Mesendoderm (in vitro differentiated cells): ENCODE measurements around the gene LARP4B.

Source experiments
- DNase-seq: peaks from one replicate; pipeline ENCODE4 v3.0.0; 2013
- H2AK5ac ChIP-seq: 2 replicates; pipeline ENCODE4 v1.6.1; 2013; ENCODE audit warnings: low read length, inconsistent platforms
- H2BK120ac ChIP-seq: 2 replicates; pipeline ENCODE4 v1.6.1; 2013; ENCODE audit warnings: low read depth, mild to moderate bottlenecking, low read length, moderate library complexity, mixed read lengths
- H2BK15ac ChIP-seq: replicated peaks from 2 replicates; pipeline ENCODE4 v1.6.1; 2013; ENCODE audit warnings: low read depth, mild to moderate bottlenecking, moderate library complexity
- H2BK5ac ChIP-seq: 2 replicates; pipeline ENCODE4 v1.6.1; 2013; ENCODE audit warnings: low read length, inconsistent platforms
- H3K18ac ChIP-seq: 2 replicates; pipeline ENCODE4 v1.6.1; 2013; ENCODE audit warnings: mild to moderate bottlenecking, low read length, mixed read lengths
- H3K23ac ChIP-seq: one replicate; pipeline ENCODE4 v1.6.1; 2013; ENCODE audit warnings: low read length
- H3K27ac ChIP-seq: 2 replicates; pipeline ENCODE4 v1.5.1; 2013; ENCODE audit warnings: low read depth, mild to moderate bottlenecking, inconsistent platforms, low read length, moderate library complexity
- H3K27me3 ChIP-seq: 2 replicates; pipeline ENCODE4 v1.6.1; 2013; ENCODE audit warnings: low read length, control low read depth, mild to moderate bottlenecking, inconsistent platforms; ENCODE audit not compliant: insufficient read depth, poor library complexity
- H3K36me3 ChIP-seq: 2 replicates; pipeline ENCODE4 v1.6.1; 2013; ENCODE audit warnings: low read length, inconsistent platforms; ENCODE audit not compliant: control insufficient read depth, insufficient read depth
- H3K4ac ChIP-seq: one replicate; pipeline ENCODE4 v1.6.1; 2013; ENCODE audit warnings: low read depth, mild to moderate bottlenecking, low read length, moderate library complexity
- H3K4me1 ChIP-seq: 2 replicates; pipeline ENCODE4 v1.6.1; 2013; ENCODE audit warnings: low read depth, low read length, inconsistent platforms; ENCODE audit not compliant: control insufficient read depth
- H3K4me2 ChIP-seq: 2 replicates; pipeline ENCODE4 v1.6.1; 2013; ENCODE audit warnings: low read length
- H3K4me3 ChIP-seq: 2 replicates; pipeline ENCODE4 v1.5.1; 2013; ENCODE audit warnings: mild to moderate bottlenecking, low read length
- H3K56ac ChIP-seq: one replicate; pipeline ENCODE4 v1.6.1; 2013; ENCODE audit warnings: low read length
- H3K79me1 ChIP-seq: 2 replicates; pipeline ENCODE4 v1.6.1; 2013; ENCODE audit warnings: low read length, inconsistent platforms
- H3K79me2 ChIP-seq: 2 replicates; pipeline ENCODE4 v1.6.1; 2013; ENCODE audit warnings: mild to moderate bottlenecking, low read length; ENCODE audit not compliant: control insufficient read depth, insufficient read depth
- H3K9ac ChIP-seq: 2 replicates; pipeline ENCODE4 v1.6.1; 2013; ENCODE audit warnings: low read length, inconsistent platforms
- H4K5ac ChIP-seq: one replicate; pipeline ENCODE4 v1.6.1; 2013; ENCODE audit warnings: low read length
- H4K8ac ChIP-seq: one replicate; pipeline ENCODE4 v1.6.1; 2013; ENCODE audit warnings: low read depth, mild to moderate bottlenecking, control low read depth, low read length, moderate library complexity
- WGBS: extraction: QIAGEN DNeasy Blood & Tissue Kit; methylation state at CpG from one replicate; pipeline ENCODE4 v1.1.7; 2013; ENCODE audit warnings: low lambda C conversion rate, missing lambda C conversion rate; ENCODE audit not compliant: insufficient coverage; ENCODE audit errors: extremely low coverage; 5-methylcytosine and 5-hydroxymethylcytosine counted together

The LARP4B gene

DNA sequence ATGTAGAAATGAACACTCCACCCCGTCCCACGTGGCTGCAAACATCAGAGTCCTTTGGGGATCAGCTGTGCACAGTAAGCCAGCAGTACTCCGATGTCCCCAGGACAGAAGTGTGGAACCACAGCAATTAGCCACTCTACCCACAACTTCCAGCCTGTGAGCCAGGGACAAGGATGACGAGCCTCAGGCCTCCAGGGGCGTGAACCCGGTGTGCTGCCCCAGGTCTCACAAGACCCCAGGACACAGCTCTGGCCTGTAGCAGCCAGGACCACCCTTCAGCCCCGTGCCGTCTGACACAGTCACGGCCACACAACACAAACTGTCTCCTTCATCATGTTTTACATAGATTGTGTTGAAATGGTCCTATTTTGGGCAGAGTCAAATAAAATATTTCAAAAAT, 129.0 kb downstream of the LARP4B start:
- Histone ChIP-seq H4K8ac (no peak overlapping the region), H3K79me2 (no peaks in the 10 kb centered on the region), H3K4me1 (no peaks in the 10 kb centered on the region), H2AK5ac (no peak overlapping the region), H4K5ac (no peak overlapping the region), H3K27ac (no peak overlapping the region), H3K79me1 (no peaks in the 10 kb centered on the region), H3K4me3 (no peak overlapping the region), H3K18ac (no peak overlapping the region), H3K36me3 (peaks cover under 1% of the 10 kb centered on the region), H3K9ac (no peak overlapping the region), H3K4ac (no peak overlapping the region), H3K23ac (no peak overlapping the region), H2BK120ac (no peak overlapping the region), H3K56ac (no peak overlapping the region), H3K4me2 (no peak overlapping the region), H2BK15ac (no peak overlapping the region), H2BK5ac (no peak overlapping the region), H3K27me3 (no peaks in the 10 kb centered on the region)
- no CpG with 5 or more reads among the region's 9 CpGs for WGBS
- no peak for DNase-seq

DNA sequence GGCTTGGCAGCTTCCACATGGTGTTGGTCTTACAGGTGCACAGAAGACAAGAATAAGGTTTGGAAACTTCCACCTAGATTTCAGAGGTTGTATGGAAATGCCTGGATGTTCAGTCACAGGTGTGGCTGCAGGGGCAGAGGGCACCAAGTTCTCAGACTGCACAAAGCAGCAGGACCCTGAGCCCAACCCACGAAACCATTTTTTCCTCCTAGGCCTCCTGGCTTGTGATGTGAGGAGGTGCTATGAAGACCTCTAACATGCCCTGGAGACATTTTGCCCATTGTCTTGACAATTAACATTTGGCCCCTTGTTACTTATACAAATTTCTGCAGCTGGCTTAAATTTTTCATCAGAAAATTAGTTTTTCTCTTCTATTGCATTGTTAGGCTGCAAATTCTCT, 134.3 kb downstream of the LARP4B start:
- DNase-seq, result no peak
- no peak overlapping the region for H2BK15ac ChIP-seq
- H3K23ac ChIP-seq, result no peak overlapping the region
- H3K9ac ChIP-seq, result no peak overlapping the region
- no peak overlapping the region for H2BK5ac ChIP-seq
- no peaks in the 10 kb centered on the region for H3K79me2 ChIP-seq
- no peak overlapping the region for H3K4me2 ChIP-seq
- WGBS, result no CpG with 5 or more reads among the region's 1 CpG
- no peak overlapping the region for H4K8ac ChIP-seq
- no peak overlapping the region for H3K27ac ChIP-seq
- no peaks in the 10 kb centered on the region for H3K36me3 ChIP-seq
- H3K18ac ChIP-seq, result no peak overlapping the region
- no peak overlapping the region for H3K56ac ChIP-seq
- no peaks in the 10 kb centered on the region for H3K79me1 ChIP-seq
- no peaks in the 10 kb centered on the region for H3K27me3 ChIP-seq
- H3K4me3 ChIP-seq, result no peak overlapping the region
- H4K5ac ChIP-seq, result no peak overlapping the region
- no peak overlapping the region for H3K4ac ChIP-seq
- H2AK5ac ChIP-seq, result no peak overlapping the region
- H2BK120ac ChIP-seq, result no peak overlapping the region
- H3K4me1 ChIP-seq, result no peaks in the 10 kb centered on the region

DNA sequence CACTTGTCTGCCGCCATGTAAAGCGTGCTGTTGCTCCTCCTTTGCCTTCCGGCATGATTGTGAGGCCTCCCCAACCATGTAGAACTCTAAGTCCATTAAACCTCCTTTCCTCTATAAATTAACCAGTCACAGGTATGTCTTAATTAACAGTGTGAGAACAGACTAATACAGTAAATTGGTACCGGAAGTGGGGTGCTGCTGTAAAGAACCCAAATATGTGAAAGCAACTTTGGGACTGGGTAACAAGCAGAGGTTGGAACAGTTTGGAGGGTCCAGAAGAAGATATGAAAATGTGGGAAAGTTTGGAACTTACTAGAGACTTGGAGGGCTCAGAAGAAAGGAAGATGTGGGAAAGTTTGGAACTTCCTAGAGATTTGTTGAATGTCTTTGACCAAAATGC, 135.3 kb downstream of the LARP4B start:
- no peak overlapping the region for H4K8ac ChIP-seq
- no peaks in the 10 kb centered on the region for H3K27me3 ChIP-seq
- DNase-seq, result no peak
- H3K4ac ChIP-seq, result no peak overlapping the region
- H3K56ac ChIP-seq, result no peak overlapping the region
- H4K5ac ChIP-seq, result no peak overlapping the region
- H3K79me2 ChIP-seq, result no peaks in the 10 kb centered on the region
- H2BK120ac ChIP-seq, result no peak overlapping the region
- no peaks in the 10 kb centered on the region for H3K79me1 ChIP-seq
- WGBS, result no CpG with 5 or more reads among the region's 4 CpGs
- no peak overlapping the region for H3K4me3 ChIP-seq
- H3K4me2 ChIP-seq, result no peak overlapping the region
- H3K23ac ChIP-seq, result no peak overlapping the region
- no peak overlapping the region for H2BK5ac ChIP-seq
- H2AK5ac ChIP-seq, result no peak overlapping the region
- no peaks in the 10 kb centered on the region for H3K36me3 ChIP-seq
- no peaks in the 10 kb centered on the region for H3K4me1 ChIP-seq
- no peak overlapping the region for H2BK15ac ChIP-seq
- H3K27ac ChIP-seq, result no peak overlapping the region
- H3K18ac ChIP-seq, result no peak overlapping the region
- no peak overlapping the region for H3K9ac ChIP-seq

DNA sequence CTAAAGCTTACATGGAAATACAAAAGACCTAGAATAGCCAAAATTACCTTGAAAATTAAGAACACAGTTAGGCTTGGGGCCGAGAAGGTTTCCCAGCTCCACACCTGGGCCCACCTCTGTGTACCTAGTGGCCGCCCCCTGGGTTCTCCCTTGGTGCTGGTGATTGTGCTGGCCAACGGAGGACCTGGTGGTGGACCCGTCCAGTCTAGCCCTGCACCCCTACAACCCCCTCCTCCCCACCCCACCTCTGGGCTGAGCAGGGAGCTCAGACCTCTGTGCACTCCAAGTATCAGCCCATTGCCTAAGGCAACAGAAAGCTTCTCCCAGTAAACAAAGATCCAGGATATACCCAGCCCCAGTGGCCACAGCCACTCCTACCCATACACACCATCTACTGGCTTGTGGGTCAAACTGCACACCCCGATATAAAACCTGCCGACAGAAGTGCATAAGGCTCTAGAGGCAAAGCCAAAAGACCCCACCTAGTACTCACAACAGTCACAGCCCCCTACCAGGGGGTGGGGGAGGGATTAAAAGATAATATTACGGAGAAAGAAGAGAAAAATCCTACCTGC, 137.0 kb downstream of the LARP4B start:
- WGBS, result no CpG with 5 or more reads among the region's 7 CpGs
- Histone ChIP-seq H4K8ac (no peak overlapping the region), H3K9ac (no peak overlapping the region), H3K36me3 (no peaks in the 10 kb centered on the region), H3K4me3 (no peak overlapping the region), H2BK5ac (no peak overlapping the region), H3K4ac (no peak overlapping the region), H3K79me2 (no peaks in the 10 kb centered on the region), H3K27me3 (no peaks in the 10 kb centered on the region), H3K4me2 (no peak overlapping the region), H4K5ac (no peak overlapping the region), H2BK15ac (no peak overlapping the region), H3K27ac (no peak overlapping the region), H2AK5ac (no peak overlapping the region), H3K79me1 (no peaks in the 10 kb centered on the region), H3K4me1 (no peaks in the 10 kb centered on the region), H3K18ac (no peak overlapping the region), H3K56ac (no peak overlapping the region), H3K23ac (no peak overlapping the region), H2BK120ac (no peak overlapping the region)
- peak; percentile 69 for DNase-seq

DNA sequence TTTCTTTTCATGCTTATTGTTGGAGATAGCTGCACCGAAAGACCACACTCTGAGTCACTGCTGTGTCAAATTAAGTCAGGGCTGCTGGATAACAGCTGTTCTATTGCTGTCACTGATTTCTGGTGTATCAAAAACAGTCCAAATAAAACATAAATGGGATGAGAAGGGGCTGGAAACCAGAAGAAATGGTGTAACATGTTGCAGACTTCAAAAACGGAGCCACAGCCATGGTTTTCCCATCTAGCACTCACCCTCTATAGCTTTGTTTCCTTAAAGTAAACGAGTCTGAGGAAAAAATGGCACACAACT, 138.8 kb downstream of the LARP4B start:
- Histone ChIP-seq H3K27me3 (no peaks in the 10 kb centered on the region), H2AK5ac (no peak overlapping the region), H3K27ac (no peak overlapping the region), H4K5ac (no peak overlapping the region), H3K36me3 (no peaks in the 10 kb centered on the region), H3K4me1 (no peaks in the 10 kb centered on the region), H3K23ac (no peak overlapping the region), H3K9ac (no peak overlapping the region), H4K8ac (no peak overlapping the region), H3K18ac (no peak overlapping the region), H3K79me2 (no peaks in the 10 kb centered on the region), H3K79me1 (no peaks in the 10 kb centered on the region), H3K4me2 (no peak overlapping the region), H3K4me3 (no peak overlapping the region), H3K4ac (no peak overlapping the region), H3K56ac (no peak overlapping the region), H2BK5ac (no peak overlapping the region), H2BK120ac (no peak overlapping the region), H2BK15ac (no peak overlapping the region)
- no CpG with 5 or more reads among the region's 3 CpGs for WGBS
- DNase-seq, result no peak

DNA sequence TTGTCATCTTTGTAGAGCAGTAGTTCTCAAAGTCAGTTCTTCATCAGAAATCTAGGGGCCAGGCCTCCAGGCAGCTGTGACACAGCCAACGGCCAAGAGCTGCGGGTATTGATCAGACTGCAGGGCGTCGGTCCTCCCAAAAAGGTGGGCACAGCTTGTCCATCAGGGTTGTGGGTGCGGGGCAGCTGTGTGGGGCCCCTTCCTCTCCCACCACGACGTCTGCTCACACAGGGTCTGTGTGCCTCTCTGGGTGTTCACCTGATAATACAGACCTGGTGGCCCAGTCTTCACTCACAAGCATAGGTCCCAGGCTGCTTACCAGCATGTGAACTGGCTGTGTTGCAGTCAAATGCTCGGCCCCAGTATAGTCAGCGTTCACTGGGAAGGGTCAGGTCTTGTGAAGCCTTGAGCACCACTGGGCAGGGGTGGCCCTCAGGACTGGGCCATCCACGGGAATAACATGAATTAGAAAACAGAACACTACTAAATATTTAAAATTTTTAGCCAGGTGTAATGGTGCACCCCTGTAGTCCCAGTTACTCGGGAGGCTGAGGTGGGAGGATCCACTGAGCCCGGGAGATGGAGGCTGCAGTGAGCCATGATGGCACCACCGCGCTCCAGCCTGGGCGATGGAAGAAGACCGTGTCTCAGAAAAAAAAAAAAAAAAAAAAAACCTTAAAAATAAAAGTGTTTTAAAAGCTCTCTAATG, 139.3 kb downstream of the LARP4B start:
- no peak overlapping the region for H3K27ac ChIP-seq
- H2AK5ac ChIP-seq, result no peak overlapping the region
- no peak overlapping the region for H3K4me3 ChIP-seq
- H2BK5ac ChIP-seq, result no peak overlapping the region
- H3K23ac ChIP-seq, result no peak overlapping the region
- H3K79me2 ChIP-seq, result no peaks in the 10 kb centered on the region
- no peak overlapping the region for H2BK120ac ChIP-seq
- no peak overlapping the region for H4K5ac ChIP-seq
- H2BK15ac ChIP-seq, result no peak overlapping the region
- H3K4ac ChIP-seq, result no peak overlapping the region
- H3K9ac ChIP-seq, result no peak overlapping the region
- no peaks in the 10 kb centered on the region for H3K4me1 ChIP-seq
- no peak overlapping the region for H4K8ac ChIP-seq
- H3K56ac ChIP-seq, result no peak overlapping the region
- no peaks in the 10 kb centered on the region for H3K79me1 ChIP-seq
- no peak overlapping the region for H3K18ac ChIP-seq
- H3K4me2 ChIP-seq, result no peak overlapping the region
- H3K36me3 ChIP-seq, result no peaks in the 10 kb centered on the region
- no CpG with 5 or more reads among the region's 16 CpGs for WGBS
- no peaks in the 10 kb centered on the region for H3K27me3 ChIP-seq
- no peak for DNase-seq
